HG02973 (cell line): Measurements from ENCODE around the gene MYDGF.

ENCODE experiments used
- ATAC-seq: cut with Tn5 transposase; IDR thresholded peaks from one replicate; pipeline ENCODE4 v1.9.1; 2021; ENCODE audit warnings: moderate library complexity; ENCODE audit not compliant: unreplicated experiment

The MYDGF gene

GRCh38 chr19:4676955-4677731 is 7.0 kb upstream of the MYDGF start:
- ATAC-seq = no peak

GRCh38 chr19:4675346-4675745 is 5.2 kb upstream of the MYDGF start:
- no peak for ATAC-seq

GRCh38 chr19:4673726-4674125 is 3.6 kb upstream of the MYDGF start:
- no peak for ATAC-seq

GRCh38 chr19:4673216-4673615 is 3.1 kb upstream of the MYDGF start:
- ATAC-seq = no peak

- no peak for ATAC-seq
These were observed 1.2 kb upstream of the MYDGF start for GRCh38 chr19:4671185-4671851.

- ATAC-seq = no peak
These were observed 5.5 kb downstream of the MYDGF start for GRCh38 chr19:4664642-4665041.

GRCh38 chr19:4662812-4663211 is 7.3 kb downstream of the MYDGF start:
- no peak for ATAC-seq

- ATAC-seq = no peak
These were observed 8.0 kb downstream of the MYDGF start for GRCh38 chr19:4662020-4662695.

- ATAC-seq = no peak
These were observed 9.1 kb downstream of the MYDGF start for GRCh38 chr19:4660993-4661392.

- no peak for ATAC-seq
These were observed 9.9 kb downstream of the MYDGF start for GRCh38 chr19:4660181-4660791.

GRCh38 chr19:4657835-4658234 is 12.3 kb downstream of the MYDGF start:
- ATAC-seq = no peak

GRCh38 chr19:4657262-4657661 is 12.9 kb downstream of the MYDGF start:
- ATAC-seq = no peak

GRCh38 chr19:4656102-4656501 is 14.0 kb downstream of the MYDGF start:
- no peak for ATAC-seq

GRCh38 chr19:4654437-4655361 is 15.4 kb downstream of the MYDGF start:
- no peak for ATAC-seq

GRCh38 chr19:4653793-4654436 is 16.2 kb downstream of the MYDGF start:
- ATAC-seq = no peak

GRCh38 chr19:4652075-4652474 is 18.1 kb downstream of the MYDGF start:
- ATAC-seq = no peak

GRCh38 chr19:4650159-4650558 is 20.0 kb downstream of the MYDGF start:
- ATAC-seq = no peak

- ATAC-seq = no peak
These were observed 20.6 kb downstream of the MYDGF start for GRCh38 chr19:4649392-4650047.
